Activated CD4-positive, alpha-beta T cell treated with anti-CD3 and anti-CD28 coated beads for 36 hours (primary cell): ENCODE measurements around the gene GCNT2. TPM values are rescaled to one million over a fixed set of nuclear protein-coding genes. Genes with fewer than 3 reads are reported as not detected.
"Not testable (repeated sequence)": the region's sequence is repeated elsewhere in the genome, so short reads cannot be mapped to it uniquely, and the experiment has no call there.

Experiments
- ATAC-seq: fragments of 200-7000 bp; cut with Tn5 transposase; one replicate; pipeline ENCODE4 v1.10.0; 2021; ENCODE audit warnings: mild to moderate bottlenecking, moderate library complexity
- CTCF ChIA-PET: fragments of 350-600 bp; sonication (Branson Sonifier 250); formaldehyde crosslinking; loops from one replicate; lab custom pipeline; 2021; ENCODE audit warnings: antibody characterized with exemption; lab: Charles Lee
- POLR2A ChIA-PET: fragments of 350-600 bp; sonication (Branson Sonifier 250); formaldehyde crosslinking; loops from one replicate; lab custom pipeline; 2021; ENCODE audit warnings: antibody characterized with exemption, inconsistent platforms; lab: Charles Lee
- DNase-seq: peaks from one replicate; pipeline ENCODE4 v3.0.0-alpha.2; 2020
- H3K27ac Mint-ChIP-seq: one replicate; pipeline ENCODE4 v1.8.0; 2021; ENCODE audit warnings: mixed read lengths
- H3K27me3 Mint-ChIP-seq: one replicate; pipeline ENCODE4 v1.8.0; 2021; ENCODE audit warnings: mixed read lengths
- H3K36me3 Mint-ChIP-seq: one replicate; pipeline ENCODE4 v1.8.0; 2021; ENCODE audit warnings: low read depth, mixed read lengths
- H3K4me1 Mint-ChIP-seq: one replicate; pipeline ENCODE4 v1.8.0; 2021; ENCODE audit warnings: mixed read lengths
- H3K4me3 Mint-ChIP-seq: one replicate; pipeline ENCODE4 v1.8.0; 2021; ENCODE audit warnings: mild to moderate bottlenecking, moderate library complexity, mixed read lengths
- H3K9me3 Mint-ChIP-seq: one replicate; pipeline ENCODE4 v1.8.0; 2021; ENCODE audit warnings: low read depth, mixed read lengths
- intact Hi-C, 2 experiments: fragments of 100-400 bp; cut with DNase I in 1 of 2; cut with micrococcal nuclease in 1 of 2; formaldehyde crosslinking; loops; one replicate each; pipeline versions ENCODE4 v1.14.2 to v1.15.1; 2022 to 2024; cut with DNase I, micrococcal nuclease
- total RNA-seq, 2 experiments: library from RNA; stranded (reverse); gene quantifications; one replicate each; pipeline ENCODE4 v1.2.3, GENCODE V29; 2021

GCNT2 gene
- total RNA-seq, 2 experiments from 2014 or later, result 1.6 to 2.2 TPM

DNA sequence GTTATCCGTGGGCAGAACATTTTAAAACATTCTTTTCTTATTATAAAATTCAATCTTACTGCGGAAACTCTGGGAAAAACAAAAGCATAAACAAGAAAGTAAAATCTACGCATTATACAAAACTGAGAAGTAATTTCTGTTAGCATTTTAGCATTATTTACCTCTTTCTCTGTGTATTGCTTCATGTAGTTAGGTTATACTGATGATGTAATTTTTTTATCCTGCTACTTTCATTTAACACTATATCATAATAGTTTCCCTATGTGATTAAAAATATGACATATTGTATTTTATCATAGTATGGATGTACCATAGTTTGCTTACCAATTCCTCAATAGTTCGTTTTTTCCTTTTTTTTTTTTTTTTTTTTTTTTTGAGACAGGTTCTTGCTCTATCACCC lies 4.2 kb upstream of the GCNT2 start:
- ATAC-seq (no peak), DNase-seq (no peak)
- Mint-ChIP-seq H3K4me3 (no peak overlapping the region), H3K27ac (no peak overlapping the region), H3K9me3 (no peaks in the 10 kb centered on the region), H3K27me3 (no peaks in the 10 kb centered on the region), H3K36me3 (no peaks in the 10 kb centered on the region), H3K4me1 (no peaks in the 10 kb centered on the region)
- intact Hi-C loops, result no loop called here
- ChIA-PET CTCF (no interaction called here), POLR2A (no interaction called here)

DNA sequence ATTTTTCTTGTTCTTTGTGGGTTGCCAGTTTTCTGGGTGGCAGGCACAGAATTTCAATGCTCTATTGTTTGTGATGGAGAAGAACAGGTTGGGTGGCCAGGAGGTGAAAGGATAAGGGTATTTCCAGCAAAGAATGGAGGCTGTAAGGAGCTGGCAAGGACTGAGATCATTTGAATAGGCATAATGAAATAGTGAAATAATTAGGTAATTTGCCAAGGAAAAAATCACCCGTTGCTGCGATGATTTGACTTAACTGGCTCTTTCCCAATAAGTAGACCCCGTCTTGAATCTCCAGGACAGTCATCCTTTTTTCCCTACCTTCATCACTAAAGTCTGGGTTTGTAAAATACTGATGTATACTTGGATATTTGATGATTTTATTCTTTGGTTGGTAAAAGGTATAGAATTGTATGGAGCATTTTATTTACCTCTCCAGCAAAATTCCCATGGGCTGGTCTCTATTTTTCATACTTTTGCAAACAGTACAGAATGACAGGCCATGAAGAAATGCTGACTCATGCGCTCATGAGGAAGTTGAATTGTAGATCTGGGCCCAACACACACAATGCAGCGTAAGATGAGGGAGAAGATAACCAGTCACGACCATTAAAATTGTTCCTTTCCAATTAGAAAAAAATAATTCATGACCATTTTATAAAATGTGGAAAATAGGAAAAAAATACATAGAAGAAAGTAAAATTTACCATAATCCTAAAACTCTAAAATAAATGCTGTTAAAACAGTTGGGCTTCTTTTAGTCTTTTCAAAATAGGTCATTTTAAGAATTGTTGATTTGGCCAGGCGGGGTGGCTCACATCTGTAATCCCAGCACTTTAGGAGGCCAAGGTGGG lies 2.4 kb upstream of the GCNT2 start:
- DNase-seq (no peak), ATAC-seq (no peak)
- no peak overlapping the region for H3K4me3 Mint-ChIP-seq
- ChIA-PET CTCF (no interaction called here), POLR2A (no interaction called here)
- H3K36me3 Mint-ChIP-seq, result no peaks in the 10 kb centered on the region
- no peak overlapping the region for H3K27ac Mint-ChIP-seq
- H3K27me3 Mint-ChIP-seq, result no peaks in the 10 kb centered on the region
- intact Hi-C loops, result no loop called here
- H3K9me3 Mint-ChIP-seq, result no peaks in the 10 kb centered on the region
- no peaks in the 10 kb centered on the region for H3K4me1 Mint-ChIP-seq

DNA sequence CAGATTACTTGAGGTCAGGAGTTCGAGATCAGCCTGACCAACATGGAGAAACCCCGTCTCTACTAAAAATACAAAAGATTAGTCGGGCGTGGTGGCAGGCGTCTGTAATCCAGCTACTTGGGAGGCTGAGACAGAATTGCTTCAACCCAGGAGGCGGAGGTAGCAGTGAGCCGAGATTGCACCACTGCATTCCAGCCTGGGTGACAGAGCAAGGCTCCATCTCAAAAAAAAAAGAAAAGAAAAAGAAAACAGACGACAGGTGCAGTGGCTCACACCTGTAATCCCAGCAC lies 1.8 kb upstream of the GCNT2 start:
- H3K9me3 Mint-ChIP-seq, H3K4me3 Mint-ChIP-seq, H3K27me3 Mint-ChIP-seq, H3K27ac Mint-ChIP-seq, H3K36me3 Mint-ChIP-seq, H3K4me1 Mint-ChIP-seq, POLR2A ChIA-PET, DNase-seq, CTCF ChIA-PET, ATAC-seq, intact Hi-C loops: not testable (repeated sequence)

DNA sequence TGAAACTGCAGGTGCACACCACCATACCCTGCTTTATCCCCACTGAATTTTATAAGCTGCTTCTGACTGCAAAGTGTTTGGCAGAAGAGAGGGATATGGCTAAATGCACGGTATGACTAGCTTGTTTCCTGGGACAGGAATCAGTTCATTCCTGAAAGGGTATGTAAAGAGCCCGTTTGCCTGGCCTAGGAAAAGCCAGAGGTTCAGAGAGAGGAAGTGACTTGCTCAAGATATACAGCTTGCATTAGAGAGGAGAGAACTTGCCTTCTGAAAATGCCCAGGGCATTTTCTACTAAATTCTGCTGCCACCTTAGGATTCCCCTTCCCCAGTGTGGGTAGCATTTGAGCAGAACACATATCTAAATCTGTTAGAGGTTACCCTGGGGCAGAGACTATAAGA lies 683 bp upstream of the GCNT2 start:
- ChIA-PET POLR2A (no interaction called here), CTCF (interaction anchor here (0.6 to 0.7 kb wide), 3 partner anchors 39 to 850 kb away, joined by 3 to 4 read pairs (median 3); no protein-coding TSS in a partner anchor)
- no peaks in the 10 kb centered on the region for H3K9me3 Mint-ChIP-seq
- intact Hi-C loops, result no loop called here
- DNase-seq (no peak), ATAC-seq (no peak)
- H3K27ac Mint-ChIP-seq, result no peak overlapping the region
- H3K4me1 Mint-ChIP-seq, result peaks cover 7% of the 10 kb centered on the region
- peaks cover 3% of the 10 kb centered on the region for H3K27me3 Mint-ChIP-seq
- no peaks in the 10 kb centered on the region for H3K36me3 Mint-ChIP-seq
- no peak overlapping the region for H3K4me3 Mint-ChIP-seq

DNA sequence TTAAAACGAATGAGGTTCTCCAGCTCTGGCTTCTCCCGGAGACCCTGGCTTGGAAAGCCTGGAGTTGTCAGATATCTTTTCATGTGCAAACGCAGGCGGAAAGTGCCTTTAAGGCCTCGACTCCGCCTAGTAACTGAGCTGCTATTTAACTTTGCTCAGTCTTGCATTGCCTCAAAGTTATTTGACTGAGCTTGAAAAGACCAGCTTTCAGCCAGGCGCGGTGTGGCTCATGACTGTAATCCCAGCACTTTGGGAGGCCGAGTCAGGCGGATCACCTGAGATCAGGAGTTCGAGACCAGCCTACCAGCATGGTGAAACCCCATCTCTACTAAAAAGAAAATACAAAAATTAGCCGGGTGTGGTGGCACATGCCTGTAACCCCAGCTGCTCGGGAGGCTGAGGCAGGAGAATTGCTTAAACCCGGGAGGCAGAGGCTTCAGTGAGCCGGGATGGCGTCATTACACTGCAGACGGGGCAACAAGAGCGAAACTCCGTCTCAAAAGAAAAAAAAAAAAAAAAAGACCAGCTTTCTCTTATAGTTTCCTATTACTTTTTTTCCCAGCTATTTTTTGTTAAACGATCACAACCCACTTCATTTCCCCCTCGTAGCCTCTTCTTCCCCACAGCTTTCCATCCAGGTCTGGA lies 1.9 kb downstream of the GCNT2 start:
- Mint-ChIP-seq H3K27me3 (peaks cover 3% of the 10 kb centered on the region), H3K27ac (no peak overlapping the region), H3K9me3 (no peaks in the 10 kb centered on the region), H3K36me3 (no peaks in the 10 kb centered on the region), H3K4me1 (peaks cover 18% of the 10 kb centered on the region), H3K4me3 (no peak overlapping the region)
- intact Hi-C loops, result no loop called here
- DNase-seq (no peak), ATAC-seq (no peak)
- CTCF ChIA-PET, result interaction anchor here (0.6 to 0.8 kb wide), 5 partner anchors 10 to 778 kb away, joined by 3 to 4 read pairs (median 3); no protein-coding TSS in a partner anchor
- POLR2A ChIA-PET, result interaction anchor here (0.7 kb wide), 1 partner anchor 203 kb away, joined by 6 read pairs; no protein-coding TSS in a partner anchor

DNA sequence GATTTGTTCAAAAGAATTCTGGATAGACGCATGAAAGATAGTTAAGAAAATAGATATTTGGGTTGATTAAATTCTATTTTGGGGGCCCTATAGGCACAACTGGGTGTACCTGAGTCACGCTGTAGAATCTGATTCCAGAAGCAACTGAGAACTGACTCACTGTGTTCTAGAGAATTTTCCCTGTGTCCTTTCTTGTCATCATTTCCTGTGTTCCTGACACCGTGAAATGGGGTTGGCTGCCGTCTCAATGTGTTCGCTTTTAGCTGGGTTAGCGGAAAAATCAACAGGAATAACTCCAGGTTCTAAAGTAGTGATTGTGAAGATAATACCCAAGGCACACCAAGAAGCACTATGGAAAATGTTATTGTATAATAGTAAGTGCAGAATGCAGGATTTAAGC lies 5.0 kb downstream of the GCNT2 start:
- no peaks in the 10 kb centered on the region for H3K36me3 Mint-ChIP-seq
- intact Hi-C loops, result no loop called here
- H3K27ac Mint-ChIP-seq, result no peak overlapping the region
- no peaks in the 10 kb centered on the region for H3K9me3 Mint-ChIP-seq
- no peak overlapping the region for H3K4me3 Mint-ChIP-seq
- peaks cover 3% of the 10 kb centered on the region for H3K27me3 Mint-ChIP-seq
- H3K4me1 Mint-ChIP-seq, result peaks cover 39% of the 10 kb centered on the region
- CTCF ChIA-PET, result interaction anchor here (0.9 kb wide), 1 partner anchor 48 kb away, joined by 4 read pairs; no protein-coding TSS in a partner anchor
- no peak for ATAC-seq
- DNase-seq, result no peak
- POLR2A ChIA-PET, result no interaction called here

DNA sequence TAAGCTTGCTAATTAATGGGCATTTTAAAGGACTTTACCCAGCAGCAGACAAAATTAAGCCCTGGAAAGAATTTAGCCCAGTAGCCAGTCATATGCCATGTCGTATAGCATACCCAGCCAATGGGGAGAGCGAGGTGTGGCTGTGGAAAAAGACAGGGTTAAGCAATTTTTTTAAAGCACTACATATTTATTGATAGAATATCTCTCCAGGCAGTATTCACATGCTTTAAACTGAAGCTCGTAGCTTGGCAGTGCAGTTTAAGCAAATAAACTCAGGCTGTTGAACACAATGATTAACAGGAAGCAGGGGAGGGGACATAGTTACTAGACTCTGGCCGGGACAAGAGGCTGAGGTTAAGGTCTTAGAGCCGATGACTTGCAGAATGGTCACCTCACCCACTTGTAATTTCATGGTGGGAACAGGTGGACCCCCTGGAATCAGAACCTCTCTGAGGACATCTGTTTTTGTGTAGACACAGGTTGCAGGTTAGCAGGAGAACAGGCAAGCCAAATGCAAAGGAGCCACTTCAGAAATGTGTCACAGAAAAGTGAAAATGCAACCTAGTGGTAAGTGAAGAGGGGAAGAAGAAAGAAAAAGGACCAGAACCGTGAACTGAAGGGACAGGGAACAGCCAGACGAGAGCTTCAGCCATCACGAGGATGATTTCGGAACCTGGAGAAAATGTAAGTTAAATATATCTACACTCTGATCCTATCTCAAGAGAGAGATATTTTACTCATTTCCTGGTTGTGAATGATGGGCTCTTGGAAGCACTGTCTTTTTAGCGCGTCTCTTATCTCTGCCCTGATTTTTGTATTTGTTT lies 7.2 kb downstream of the GCNT2 start:
- Mint-ChIP-seq H3K27me3 (peaks cover 3% of the 10 kb centered on the region), H3K36me3 (no peaks in the 10 kb centered on the region), H3K4me1 (peaks cover 58% of the 10 kb centered on the region), H3K27ac (peak overlapping the region; percentile 86), H3K4me3 (peak overlapping the region; percentile 76), H3K9me3 (no peaks in the 10 kb centered on the region)
- DNase-seq (peak; percentile 48), ATAC-seq (peak; percentile 85)
- intact Hi-C loops, result loop anchor here (1.0 to 2.0 kb wide), 4 partner anchors 166 to 310 kb away; partner anchors contain the start of genes C6orf52 (in 2 of the 2), PAK1IP1 (in 2 of the 2), MAK (in 1 of the 2) and TMEM14B (in 1 of the 2)
- ChIA-PET CTCF (interaction anchor here (0.7 to 2.4 kb wide), 4 partner anchors 14 to 423 kb away, joined by 3 to 7 read pairs (median 4); no protein-coding TSS in a partner anchor), POLR2A (no interaction called here)

DNA sequence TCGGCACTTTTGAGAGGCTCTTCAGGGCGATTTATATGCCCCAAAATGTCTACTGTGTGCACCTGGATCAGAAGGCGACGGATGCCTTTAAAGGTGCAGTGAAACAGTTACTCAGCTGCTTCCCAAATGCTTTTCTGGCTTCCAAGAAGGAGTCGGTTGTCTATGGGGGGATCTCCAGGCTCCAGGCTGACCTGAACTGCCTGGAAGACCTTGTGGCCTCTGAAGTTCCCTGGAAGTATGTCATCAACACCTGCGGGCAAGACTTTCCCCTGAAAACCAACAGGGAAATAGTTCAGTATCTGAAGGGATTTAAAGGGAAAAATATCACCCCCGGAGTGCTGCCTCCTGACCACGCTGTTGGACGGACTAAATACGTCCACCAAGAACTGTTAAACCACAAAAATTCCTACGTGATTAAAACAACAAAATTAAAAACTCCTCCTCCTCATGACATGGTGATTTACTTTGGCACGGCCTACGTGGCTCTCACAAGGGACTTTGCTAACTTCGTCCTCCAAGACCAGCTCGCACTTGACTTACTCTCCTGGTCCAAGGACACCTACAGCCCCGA lies 8.2 kb downstream of the GCNT2 start:
- peaks cover 64% of the 10 kb centered on the region for H3K4me1 Mint-ChIP-seq
- H3K27ac Mint-ChIP-seq, result peak overlapping the region; percentile 86
- H3K9me3 Mint-ChIP-seq, result no peaks in the 10 kb centered on the region
- intact Hi-C loops, result loop anchor here (2.0 kb wide), 2 partner anchors 165 to 309 kb away; partner anchors contain the start of genes C6orf52 (in 1 of the 2), MAK (in 1 of the 2) and PAK1IP1 (in 1 of the 2)
- H3K4me3 Mint-ChIP-seq, result peak overlapping the region; percentile 76
- H3K36me3 Mint-ChIP-seq, result no peaks in the 10 kb centered on the region
- peaks cover 2% of the 10 kb centered on the region for H3K27me3 Mint-ChIP-seq
- ATAC-seq (no peak), DNase-seq (peak; percentile 17)
- POLR2A ChIA-PET, result no interaction called here
- CTCF ChIA-PET, result interaction anchor here (0.6 to 2.4 kb wide), 5 partner anchors 15 to 422 kb away, joined by 3 to 7 read pairs (median 3); no protein-coding TSS in a partner anchor

DNA sequence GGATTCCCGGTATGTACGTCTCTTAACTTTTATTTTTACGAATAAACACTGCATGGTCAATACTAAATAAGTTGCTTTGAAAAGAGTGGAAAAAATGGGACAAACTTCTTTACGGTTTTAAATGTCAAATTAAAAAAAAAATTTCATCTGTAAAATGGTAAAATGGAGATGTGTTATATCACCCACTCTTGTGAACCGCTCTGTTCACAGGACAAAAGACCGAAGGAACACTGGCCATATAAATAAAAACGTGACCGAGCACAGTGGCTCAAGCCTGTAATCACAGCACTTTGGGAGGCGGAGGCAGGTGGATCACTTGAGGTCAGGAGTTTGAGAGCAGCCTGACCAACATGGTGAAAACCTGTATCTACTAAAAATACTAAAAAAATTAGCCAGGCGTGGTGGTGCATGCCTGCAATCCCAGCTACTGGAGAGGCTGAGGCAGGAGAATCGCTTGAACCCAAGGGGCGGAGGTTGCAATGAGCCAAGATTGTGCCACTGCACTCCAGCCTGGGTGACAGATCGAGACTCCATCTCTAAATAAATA lies 8.8 kb downstream of the GCNT2 start:
- POLR2A ChIA-PET, ATAC-seq, H3K36me3 Mint-ChIP-seq, H3K9me3 Mint-ChIP-seq, DNase-seq, H3K27me3 Mint-ChIP-seq: not testable (repeated sequence)
- CTCF ChIA-PET, result interaction anchor here (0.6 to 2.4 kb wide), 3 partner anchors 16 to 69 kb away, joined by 3 to 7 read pairs (median 4); no protein-coding TSS in a partner anchor
- Mint-ChIP-seq H3K27ac (peak overlapping the region; percentile 86), H3K4me3 (peak overlapping the region; percentile 76), H3K4me1 (peaks cover 60% of the 10 kb centered on the region)
- intact Hi-C loops, result loop anchor here (2.0 kb wide), 2 partner anchors 165 to 309 kb away; partner anchors contain the start of genes C6orf52 (in 1 of the 2), MAK (in 1 of the 2) and PAK1IP1 (in 1 of the 2)

DNA sequence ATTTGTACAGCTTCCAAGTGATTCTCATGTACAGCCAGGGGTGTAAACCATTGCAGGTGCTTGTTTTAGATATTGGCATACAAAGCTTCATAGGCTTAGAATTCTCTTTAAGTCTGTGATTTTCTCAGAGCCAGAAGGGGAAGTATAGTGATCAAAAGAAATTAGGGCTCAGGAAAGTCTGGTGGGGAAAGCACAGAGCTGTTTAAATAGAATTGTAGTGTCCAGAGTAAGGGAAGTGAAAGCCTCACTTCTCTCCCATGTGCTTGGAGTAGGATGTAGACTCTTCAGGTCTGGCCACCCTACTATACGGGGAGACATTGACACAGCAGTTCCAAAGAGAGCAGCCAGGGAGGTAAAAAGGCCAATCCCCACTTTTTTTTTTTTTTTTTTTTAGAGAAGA lies 10.4 kb downstream of the GCNT2 start:
- H3K4me1 Mint-ChIP-seq, result peaks cover 55% of the 10 kb centered on the region
- peaks cover 2% of the 10 kb centered on the region for H3K36me3 Mint-ChIP-seq
- no peaks in the 10 kb centered on the region for H3K9me3 Mint-ChIP-seq
- CTCF ChIA-PET, result interaction anchor here (0.7 kb wide), 1 partner anchor 24 kb away, joined by 4 read pairs; no protein-coding TSS in a partner anchor
- no peaks in the 10 kb centered on the region for H3K27me3 Mint-ChIP-seq
- DNase-seq (no peak), ATAC-seq (no peak)
- intact Hi-C loops, result no loop called here
- POLR2A ChIA-PET, result interaction anchor here (0.6 kb wide), 1 partner anchor 193 kb away, joined by 8 read pairs; no protein-coding TSS in a partner anchor
- peak overlapping the region; percentile 27 for H3K4me3 Mint-ChIP-seq
- H3K27ac Mint-ChIP-seq, result no peak overlapping the region
